KG1 (cell line): ENCODE data around the gene THSD4.
"Not testable (repeated sequence)": the region's sequence is repeated elsewhere in the genome, so short reads cannot be mapped to it uniquely, and the experiment has no call there.

Experiments
- DNase-seq: peaks from one replicate; lab custom pipeline; 2025; lab: John Stamatoyannopoulos, UW

The THSD4 gene

DNA sequence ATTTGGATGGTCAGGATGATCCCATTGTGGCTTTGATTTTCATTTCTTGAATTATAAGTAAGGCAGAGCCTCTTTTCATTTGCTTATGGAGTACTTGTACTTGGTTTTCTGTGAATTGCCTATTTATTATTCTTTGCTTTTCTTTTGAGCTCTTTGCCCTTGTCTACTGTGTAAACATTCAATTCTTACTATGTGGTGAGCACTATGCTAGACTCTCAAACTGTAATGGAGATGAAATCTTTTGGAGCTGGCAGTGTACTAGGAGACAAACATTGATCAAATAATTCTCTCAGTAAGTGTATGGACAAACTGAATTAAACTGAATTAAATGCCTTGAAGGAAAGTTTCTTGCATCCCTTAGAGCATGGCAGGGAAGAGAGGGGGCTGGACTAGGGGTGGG is 608.1 kb downstream of the THSD4 start:
- no peak for DNase-seq

GRCh38 chr15:71725207-71725955 is 610.1 kb downstream of the THSD4 start:
- not testable (repeated sequence) for DNase-seq

GRCh38 chr15:71728881-71729280 is 613.6 kb downstream of the THSD4 start:
- no peak for DNase-seq

- no peak for DNase-seq
Observed at GRCh38 chr15:71729319-71729718, 614.0 kb downstream of the THSD4 start.

- no peak for DNase-seq
Observed at GRCh38 chr15:71730277-71731144, 615.2 kb downstream of the THSD4 start.

- DNase-seq = no peak
Observed at GRCh38 chr15:71732636-71733035, 617.4 kb downstream of the THSD4 start.

GRCh38 chr15:71733122-71733521 is 617.9 kb downstream of the THSD4 start:
- DNase-seq = no peak

- DNase-seq = no peak
Observed at GRCh38 chr15:71734709-71735384, 619.6 kb downstream of the THSD4 start.

- no peak for DNase-seq
Observed at GRCh38 chr15:71735385-71735757, 620.1 kb downstream of the THSD4 start.

DNA sequence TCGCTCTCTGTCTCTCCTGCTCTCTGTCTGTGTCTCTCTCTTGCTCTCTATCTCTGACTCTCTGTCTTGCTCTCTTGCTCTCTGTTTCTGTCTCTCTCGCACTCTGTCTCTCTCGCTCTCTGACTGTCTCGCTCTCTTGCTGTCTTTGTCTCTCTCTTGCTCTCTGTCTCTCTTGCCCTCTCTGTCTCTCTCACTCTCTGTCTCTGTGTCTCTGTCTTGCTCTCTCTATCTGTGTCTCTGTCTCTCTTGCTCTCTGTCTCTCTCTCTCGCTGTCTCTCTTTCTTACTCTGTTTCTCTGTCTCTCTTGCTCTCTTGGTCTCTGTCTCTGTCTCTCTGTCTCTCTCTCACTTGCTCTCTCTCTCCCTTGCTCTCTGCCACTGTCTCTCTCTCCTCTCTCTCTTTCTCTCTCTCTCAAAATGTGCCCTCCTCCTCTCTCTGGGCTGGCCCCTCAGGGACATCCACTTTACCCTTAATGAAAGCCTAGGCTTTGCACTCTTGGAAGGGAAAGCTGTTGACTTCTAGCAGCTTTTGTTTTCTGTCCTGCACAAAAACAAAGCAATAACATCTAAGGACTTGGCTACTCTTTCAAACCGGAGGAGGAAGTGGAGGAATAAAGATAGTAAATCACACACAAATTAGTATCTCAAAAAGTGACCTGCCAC is 621.1 kb downstream of the THSD4 start:
- DNase-seq = no peak

DNA sequence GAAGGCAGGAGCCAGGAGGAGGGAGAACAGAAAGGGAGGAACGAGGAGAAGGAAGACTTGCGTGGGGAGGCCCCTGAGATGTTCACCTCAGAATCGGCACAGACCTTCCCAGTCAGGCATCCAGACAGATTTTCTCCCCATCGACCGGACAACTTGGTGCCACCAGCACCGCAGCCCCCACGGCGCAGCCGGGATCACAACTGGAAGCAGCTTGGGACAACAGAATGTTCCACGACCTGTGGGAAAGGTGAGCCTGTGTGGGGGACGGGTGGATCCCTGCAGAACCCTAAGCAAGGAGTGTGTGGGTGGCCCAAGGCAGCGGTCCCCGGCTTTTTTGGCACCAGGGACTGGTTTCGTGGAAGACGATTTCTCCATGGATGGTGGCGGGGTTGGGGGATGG is 622.5 kb downstream of the THSD4 start:
- DNase-seq = no peak

- no peak for DNase-seq
Observed at GRCh38 chr15:71739355-71739754, 624.1 kb downstream of the THSD4 start.

- no peak for DNase-seq
Observed at GRCh38 chr15:71742964-71743363, 627.7 kb downstream of the THSD4 start.

DNA sequence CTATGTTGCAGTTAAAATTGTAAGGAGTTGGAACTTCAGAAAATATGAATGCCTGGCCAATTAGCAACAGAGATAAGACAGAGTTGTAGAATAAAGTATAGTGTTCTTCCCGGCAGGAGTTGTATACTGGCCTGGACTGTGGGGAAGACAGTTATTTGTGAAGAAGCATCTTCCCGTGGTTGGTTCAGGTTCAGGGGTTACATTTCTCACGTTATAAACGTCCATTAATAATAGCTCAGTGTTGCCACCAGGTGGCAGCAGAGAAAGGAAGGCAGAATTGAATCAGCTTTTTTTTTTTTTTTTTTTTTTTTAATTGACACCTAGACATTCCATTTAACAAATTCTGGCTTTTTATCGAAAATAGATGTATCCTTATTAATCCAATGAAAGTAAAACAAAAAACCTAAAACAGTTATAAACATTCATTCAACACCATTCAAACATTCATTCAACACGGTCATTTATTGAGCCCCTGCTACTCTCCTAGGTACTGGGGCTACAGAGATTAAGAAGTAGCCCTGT is 628.7 kb downstream of the THSD4 start:
- peak; percentile 17 for DNase-seq

GRCh38 chr15:71746719-71747118 is 631.4 kb downstream of the THSD4 start:
- no peak for DNase-seq

DNA sequence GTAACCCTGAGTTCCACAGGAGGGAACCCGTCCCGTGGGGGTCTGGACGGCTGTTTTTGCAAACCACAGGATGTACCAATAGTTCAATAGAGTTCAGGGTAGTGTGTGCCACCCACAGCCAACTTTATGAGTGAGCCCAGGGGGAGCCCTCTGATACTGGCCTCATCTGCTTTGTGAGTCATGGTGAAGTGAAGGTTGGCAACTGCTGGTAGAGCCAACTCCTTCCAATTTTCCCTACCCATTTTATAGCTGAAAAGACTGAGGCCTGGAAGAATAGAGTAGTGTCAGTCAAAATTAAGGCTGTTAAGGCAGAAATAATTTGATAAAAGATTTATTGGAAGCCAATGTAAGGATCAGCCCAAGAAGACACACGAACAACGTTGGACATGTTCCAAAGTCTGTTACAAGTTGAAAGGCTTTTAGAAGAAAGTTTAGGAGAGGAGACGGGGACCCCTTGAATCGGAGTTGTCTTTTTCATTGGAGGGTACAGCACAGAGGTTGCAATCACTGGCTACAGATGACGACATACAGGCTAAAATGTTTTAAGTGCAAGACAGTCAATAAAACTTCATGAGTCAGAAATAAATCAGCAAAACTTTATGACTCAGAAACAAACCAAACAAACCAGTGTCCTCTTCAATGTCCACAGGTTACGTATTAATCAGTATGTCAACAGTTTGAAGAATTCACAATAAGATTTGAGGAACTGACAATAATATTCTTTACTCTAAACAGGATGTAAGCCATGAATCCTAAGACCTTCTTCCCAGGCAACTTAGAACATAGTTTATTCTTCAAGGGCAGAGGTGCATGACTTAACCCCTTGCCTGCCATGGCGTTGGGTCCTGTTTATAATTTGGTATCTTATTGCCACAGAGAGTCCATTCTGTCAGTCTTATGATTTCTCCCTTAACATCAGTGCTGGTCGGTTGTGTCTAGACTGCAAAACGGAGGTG is 632.1 kb downstream of the THSD4 start:
- no peak for DNase-seq

GRCh38 chr15:71748293-71748718 is 633.0 kb downstream of the THSD4 start:
- DNase-seq = no peak

GRCh38 chr15:71749500-71749899 is 634.2 kb downstream of the THSD4 start:
- DNase-seq = no peak

DNA sequence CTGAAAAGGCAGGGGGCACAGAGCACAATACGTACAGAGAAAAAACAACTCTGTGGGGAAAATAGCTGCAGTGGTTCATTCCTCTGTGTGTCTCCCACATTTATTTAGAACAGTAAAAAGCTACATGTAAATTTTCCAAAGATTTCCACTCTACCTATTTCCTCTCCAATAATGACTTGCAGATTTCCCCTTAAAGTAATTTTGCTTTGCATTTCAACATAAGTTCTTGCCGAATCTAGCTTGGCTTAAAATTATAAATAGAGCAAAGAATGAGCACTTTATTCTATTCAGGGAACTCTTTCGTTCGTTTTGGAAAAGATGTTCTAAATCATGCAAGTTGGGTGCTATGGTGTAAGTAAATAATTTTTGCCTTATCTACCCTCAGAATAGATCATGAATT is 636.9 kb downstream of the THSD4 start:
- no peak for DNase-seq

- no peak for DNase-seq
Observed at GRCh38 chr15:71752604-71753289, 637.5 kb downstream of the THSD4 start.
